NCI-H345 treated with DMSO at 0.1 percent for 48 hours (cell line): ENCODE results near the gene LYPD6B.

Experiments
- DNase-seq: peaks from one replicate; lab custom pipeline; 2025; ENCODE audit not compliant: unreplicated experiment; lab: John Stamatoyannopoulos, UW

LYPD6B gene

GRCh38 chr2:149104221-149104620 is 65.7 kb downstream of the LYPD6B start:
- no peak for DNase-seq

GRCh38 chr2:149112068-149112467 is 73.6 kb downstream of the LYPD6B start:
- no peak for DNase-seq

- DNase-seq: peak; percentile 8
Measured at GRCh38 chr2:149112713-149113112, 74.2 kb downstream of the LYPD6B start.

GRCh38 chr2:149115781-149116180 is 77.3 kb downstream of the LYPD6B start:
- DNase-seq: no peak

- no peak for DNase-seq
Measured at GRCh38 chr2:149119368-149119767, 80.9 kb downstream of the LYPD6B start.

GRCh38 chr2:149122516-149122915 is 84.0 kb downstream of the LYPD6B start:
- no peak for DNase-seq

GRCh38 chr2:149125031-149125725 is 86.7 kb downstream of the LYPD6B start:
- peak; percentile 31 for DNase-seq

GRCh38 chr2:149129433-149129832 is 90.9 kb downstream of the LYPD6B start:
- no peak for DNase-seq

- DNase-seq: no peak
Measured at GRCh38 chr2:149132339-149132738, 93.8 kb downstream of the LYPD6B start.

GRCh38 chr2:149132901-149133300 is 94.4 kb downstream of the LYPD6B start:
- DNase-seq: no peak

GRCh38 chr2:149134335-149134923 is 95.9 kb downstream of the LYPD6B start:
- DNase-seq: no peak

GRCh38 chr2:149136111-149136510 is 97.6 kb downstream of the LYPD6B start:
- no peak for DNase-seq

- DNase-seq: no peak
Measured at GRCh38 chr2:149141046-149141445, 102.5 kb downstream of the LYPD6B start.

GRCh38 chr2:149143734-149144133 is 105.2 kb downstream of the LYPD6B start:
- no peak for DNase-seq

- no peak for DNase-seq
Measured at GRCh38 chr2:149145314-149146295, 107.1 kb downstream of the LYPD6B start.

GRCh38 chr2:149146876-149147275 is 108.4 kb downstream of the LYPD6B start:
- DNase-seq: no peak

GRCh38 chr2:149148194-149149006 is 109.9 kb downstream of the LYPD6B start:
- no peak for DNase-seq

- DNase-seq: no peak
Measured at GRCh38 chr2:149149007-149149297, 110.5 kb downstream of the LYPD6B start.

GRCh38 chr2:149152469-149152953 is 114.0 kb downstream of the LYPD6B start:
- DNase-seq: no peak

- DNase-seq: no peak
Measured at GRCh38 chr2:149155196-149155969, 116.9 kb downstream of the LYPD6B start.
